Measurements from ENCODE around the gene DNPH1.

DNA sequence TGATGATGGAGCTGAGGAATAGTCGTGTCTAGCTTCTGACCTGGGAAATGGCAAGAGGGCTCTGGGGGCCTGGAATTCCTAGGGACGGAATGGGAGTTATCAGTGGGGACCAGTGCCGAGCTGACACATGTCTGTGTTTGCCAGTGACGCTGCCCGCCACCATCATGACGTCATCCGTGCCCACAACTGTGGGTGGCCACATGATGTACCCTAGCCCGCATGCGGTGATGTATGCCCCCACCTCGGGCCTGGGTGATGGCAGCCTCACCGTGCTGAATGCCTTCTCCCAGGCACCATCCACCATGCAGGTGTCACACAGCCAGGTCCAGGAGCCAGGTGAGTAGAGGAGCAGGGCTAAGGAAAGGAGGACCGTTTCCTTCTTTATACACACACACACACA lies 51.1 kb downstream of the DNPH1 start:
- TF ChIP-seq, protein P1, sequence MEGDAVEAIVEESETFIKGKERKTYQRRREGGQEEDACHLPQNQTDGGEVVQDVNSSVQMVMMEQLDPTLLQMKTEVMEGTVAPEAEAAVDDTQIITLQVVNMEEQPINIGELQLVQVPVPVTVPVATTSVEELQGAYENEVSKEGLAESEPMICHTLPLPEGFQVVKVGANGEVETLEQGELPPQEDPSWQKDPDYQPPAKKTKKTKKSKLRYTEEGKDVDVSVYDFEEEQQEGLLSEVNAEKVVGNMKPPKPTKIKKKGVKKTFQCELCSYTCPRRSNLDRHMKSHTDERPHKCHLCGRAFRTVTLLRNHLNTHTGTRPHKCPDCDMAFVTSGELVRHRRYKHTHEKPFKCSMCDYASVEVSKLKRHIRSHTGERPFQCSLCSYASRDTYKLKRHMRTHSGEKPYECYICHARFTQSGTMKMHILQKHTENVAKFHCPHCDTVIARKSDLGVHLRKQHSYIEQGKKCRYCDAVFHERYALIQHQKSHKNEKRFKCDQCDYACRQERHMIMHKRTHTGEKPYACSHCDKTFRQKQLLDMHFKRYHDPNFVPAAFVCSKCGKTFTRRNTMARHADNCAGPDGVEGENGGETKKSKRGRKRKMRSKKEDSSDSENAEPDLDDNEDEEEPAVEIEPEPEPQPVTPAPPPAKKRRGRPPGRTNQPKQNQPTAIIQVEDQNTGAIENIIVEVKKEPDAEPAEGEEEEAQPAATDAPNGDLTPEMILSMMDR (IDR thresholded peaks at IDR 0.05) = no peak
- no peak for TF ChIP-seq POLR2A (IDR thresholded peaks at IDR 0.05)
